ENCODE results near the gene PSG2. TPM values are rescaled to one million over a fixed set of nuclear protein-coding genes. Genes with fewer than 3 reads are reported as not detected.
"Not testable (repeated sequence)": the region's sequence is repeated elsewhere in the genome, so short reads cannot be mapped to it uniquely, and the experiment has no call there.

The PSG2 gene
- total RNA-seq, 1 experiment from 2014 or later, result not detected

DNA sequence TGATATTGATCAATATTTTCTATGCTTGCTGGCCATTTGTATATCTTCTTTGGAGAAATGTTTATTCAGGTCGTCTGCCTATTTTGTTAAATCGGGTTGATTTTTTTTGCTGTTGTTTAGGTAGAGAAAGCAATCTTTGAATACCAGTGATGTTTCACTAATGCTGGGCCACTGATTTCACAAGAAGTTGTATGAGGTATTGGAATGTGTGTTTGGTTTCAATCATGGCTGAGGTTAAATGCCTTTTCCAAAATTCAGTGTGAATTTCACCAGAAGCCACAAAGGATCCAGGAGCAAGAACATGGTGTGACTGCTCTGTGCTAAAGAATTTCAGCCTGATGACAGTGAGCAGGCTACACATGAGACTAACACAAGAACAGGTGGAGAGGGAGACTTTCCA, 32.1 kb upstream of the PSG2 start:
- DNase-seq; H3K4me2 ChIP-seq (ENCODE audit: insufficient read depth, insufficient read length, low read length); H4K5ac ChIP-seq (ENCODE audit: insufficient read length, low read depth, low read length); H2BK5ac ChIP-seq (ENCODE audit: insufficient read length, low read length); H3K27me3 ChIP-seq (ENCODE audit: insufficient read depth, low read length); H3K14ac ChIP-seq (ENCODE audit: insufficient read depth, low read length); H3K18ac ChIP-seq (ENCODE audit: insufficient read length, low read depth, low read length); H2AK5ac ChIP-seq (ENCODE audit: insufficient read length, low read length); H3K79me2 ChIP-seq (ENCODE audit: insufficient read depth, low read length); H3K23ac ChIP-seq (ENCODE audit: insufficient read length, low read depth, low read length); H2BK120ac ChIP-seq (ENCODE audit: low read depth, low read length, poor library complexity, severe bottlenecking); H4K20me1 ChIP-seq (ENCODE audit: control insufficient read depth, insufficient read depth, insufficient read length); H2BK20ac ChIP-seq (ENCODE audit: low read depth, low read length, poor library complexity, severe bottlenecking); H3K56ac ChIP-seq (ENCODE audit: insufficient read length, low read depth, low read length); H3K4ac ChIP-seq (ENCODE audit: low read depth, low read length); H3K4me1 Mint-ChIP-seq; H3K9ac ChIP-seq (ENCODE audit: extremely low read depth, insufficient read length, low read length); H3K79me1 ChIP-seq (ENCODE audit: insufficient read depth, low read depth, low read length, poor library complexity, severe bottlenecking); H4K8ac ChIP-seq (replicated peaks; ENCODE audit: insufficient read length, low read depth, low read length); H3T11ph ChIP-seq (ENCODE audit: low read length); H3K27ac ChIP-seq (ENCODE audit: insufficient read length, low read depth, low read length); H2BK12ac ChIP-seq (ENCODE audit: insufficient read length, low read depth, low read length); H2AFZ ChIP-seq (ENCODE audit: low read length); H3K27ac Mint-ChIP-seq; H3K4me1 ChIP-seq (ENCODE audit: insufficient read depth, low read length); H4K91ac ChIP-seq (ENCODE audit: insufficient read length, low read depth, low read length); H2BK15ac ChIP-seq (ENCODE audit: low read depth, low read length); H3K27me3 Mint-ChIP-seq (ENCODE audit: low read depth); H3K4me3 Mint-ChIP-seq; H3K23me2 ChIP-seq (ENCODE audit: insufficient read length, low read depth, low read length, poor library complexity, severe bottlenecking): not testable (repeated sequence)
- H3K9me3 Mint-ChIP-seq, result peaks cover 85% of the 10 kb centered on the region in 2 experiments
- WGBS (ENCODE audit: extremely low coverage, insufficient read length, low lambda C conversion rate), result no CpG with 5 or more reads among the region's 2 CpGs
- H3K36me3 Mint-ChIP-seq (ENCODE audit: insufficient read depth in 1 of 3, low read depth in 3 of 3), result peaks cover 3 to 27% (median 11%) of the 10 kb centered on the region in 3 experiments; a peak in 5 of 7 replicates
- peaks cover 20% of the 10 kb centered on the region for H3K9me3 ChIP-seq (ENCODE audit: control insufficient read depth, low read depth, low read length)

DNA sequence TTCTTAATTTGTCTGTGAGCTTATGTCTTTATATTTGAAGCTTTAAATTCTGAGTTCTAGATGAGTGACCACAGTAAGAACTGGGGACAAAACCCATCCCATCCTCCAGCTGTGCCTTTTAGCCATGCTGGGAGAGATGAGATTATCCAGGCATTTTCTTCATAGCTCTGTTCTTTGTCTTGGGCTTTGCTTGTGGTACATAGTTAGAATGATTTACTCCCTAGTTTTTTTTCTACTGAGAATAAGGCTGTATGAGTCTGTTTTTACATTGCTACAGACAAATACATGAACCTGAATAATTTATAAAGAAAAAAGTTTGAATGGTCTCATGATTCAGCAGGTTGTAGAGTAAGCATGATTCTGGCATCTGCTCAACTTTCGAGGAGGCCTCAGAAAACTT, 24.9 kb upstream of the PSG2 start:
- H4K8ac ChIP-seq (replicated peaks; ENCODE audit: insufficient read length, low read depth, low read length); H3K27ac Mint-ChIP-seq; H4K5ac ChIP-seq (ENCODE audit: insufficient read length, low read depth, low read length); H3K27ac ChIP-seq (ENCODE audit: insufficient read length, low read depth, low read length); DNase-seq; H3K4me1 Mint-ChIP-seq; H2BK5ac ChIP-seq (ENCODE audit: insufficient read length, low read length); H2BK20ac ChIP-seq (ENCODE audit: low read depth, low read length, poor library complexity, severe bottlenecking); H2BK120ac ChIP-seq (ENCODE audit: low read depth, low read length, poor library complexity, severe bottlenecking); H3K27me3 Mint-ChIP-seq (ENCODE audit: low read depth); H3K18ac ChIP-seq (ENCODE audit: insufficient read length, low read depth, low read length); H3K23me2 ChIP-seq (ENCODE audit: insufficient read length, low read depth, low read length, poor library complexity, severe bottlenecking); H2BK12ac ChIP-seq (ENCODE audit: insufficient read length, low read depth, low read length); H3K79me1 ChIP-seq (ENCODE audit: insufficient read depth, low read depth, low read length, poor library complexity, severe bottlenecking); H3T11ph ChIP-seq (ENCODE audit: low read length); H3K36me3 Mint-ChIP-seq (ENCODE audit: insufficient read depth in 1 of 3, low read depth in 3 of 3); H3K27me3 ChIP-seq (ENCODE audit: insufficient read depth, low read length); H3K4me2 ChIP-seq (ENCODE audit: insufficient read depth, insufficient read length, low read length); H3K79me2 ChIP-seq (ENCODE audit: insufficient read depth, low read length); H3K14ac ChIP-seq (ENCODE audit: insufficient read depth, low read length); H3K23ac ChIP-seq (ENCODE audit: insufficient read length, low read depth, low read length); H4K91ac ChIP-seq (ENCODE audit: insufficient read length, low read depth, low read length); H2AK5ac ChIP-seq (ENCODE audit: insufficient read length, low read length); H3K4me3 Mint-ChIP-seq; H3K56ac ChIP-seq (ENCODE audit: insufficient read length, low read depth, low read length); H2AFZ ChIP-seq (ENCODE audit: low read length); H2BK15ac ChIP-seq (ENCODE audit: low read depth, low read length); H3K9ac ChIP-seq (ENCODE audit: extremely low read depth, insufficient read length, low read length); H4K20me1 ChIP-seq (ENCODE audit: control insufficient read depth, insufficient read depth, insufficient read length); H3K4ac ChIP-seq (ENCODE audit: low read depth, low read length); H3K4me1 ChIP-seq (ENCODE audit: insufficient read depth, low read length): not testable (repeated sequence)
- peaks cover 74 to 75% of the 10 kb centered on the region in 2 experiments for H3K9me3 Mint-ChIP-seq
- no CpG with 5 or more reads among the region's 1 CpG for WGBS (ENCODE audit: extremely low coverage, insufficient read length, low lambda C conversion rate)
- H3K9me3 ChIP-seq (ENCODE audit: control insufficient read depth, low read depth, low read length), result peaks cover 43% of the 10 kb centered on the region
